Subcutaneous abdominal adipose tissue (tissue), 5 donors: Measurements from ENCODE around the gene UEVLD.

ENCODE experiments used
- H3K27ac ChIP-seq: one replicate; pipeline ENCODE4 v1.7.0; 2013; ENCODE audit warnings: low read depth, mild to moderate bottlenecking, inconsistent platforms, low read length, moderate library complexity
- H3K27me3 ChIP-seq, 5 donors: one replicate each; pipeline ENCODE4 v1.7.0; 2013; ENCODE audit warnings: low read length in 5 of 5, inconsistent platforms in 1 of 5; ENCODE audit not compliant: control insufficient read depth in 5 of 5, insufficient read depth in 4 of 5
- H3K36me3 ChIP-seq, 5 donors: one replicate each; pipeline ENCODE4 v1.7.0; 2013; ENCODE audit warnings: low read length in 5 of 5; ENCODE audit not compliant: control insufficient read depth in 5 of 5, insufficient read depth in 5 of 5
- H3K4me1 ChIP-seq, 5 donors: one replicate each; pipeline ENCODE4 v1.7.0; 2013; ENCODE audit warnings: low read length in 5 of 5, mild to moderate bottlenecking in 3 of 5, moderate library complexity in 1 of 5; ENCODE audit not compliant: control insufficient read depth in 5 of 5, insufficient read depth in 5 of 5
- H3K4me3 ChIP-seq, 5 donors: one replicate each; pipeline ENCODE4 v1.7.0; 2013; ENCODE audit warnings: low read length in 5 of 5, low read depth in 1 of 5
- H3K9ac ChIP-seq, 5 donors: one replicate each; pipeline ENCODE4 v1.7.0; 2013; ENCODE audit warnings: low read length in 5 of 5, mild to moderate bottlenecking in 4 of 5, moderate library complexity in 3 of 5
- H3K9me3 ChIP-seq, 5 donors: one replicate each; pipeline ENCODE4 v1.7.0; 2013; ENCODE audit warnings: low read length in 5 of 5; ENCODE audit not compliant: control insufficient read depth in 5 of 5
- donor health status: healthy.
- donor health status: healthy.
- donor health status: healthy.
- donor health status: healthy.
- donor health status: healthy.

UEVLD gene

GRCh38 chr11:18490319-18490718 is 98.2 kb downstream of the UEVLD start:
- no peak overlapping the region for H3K4me3 ChIP-seq
- peaks cover 26 to 56% (median 34%) of the 10 kb centered on the region in 5 donors for H3K36me3 ChIP-seq

GRCh38 chr11:18485913-18486528 is 102.5 kb downstream of the UEVLD start:
- H3K9ac ChIP-seq, result no peak overlapping the region
- peaks cover 0 to 7% (median 0%) of the 10 kb centered on the region in 5 donors for H3K4me1 ChIP-seq
- H3K27ac ChIP-seq, result no peak overlapping the region
- no peaks in the 10 kb centered on the region for H3K9me3 ChIP-seq
- no peaks in the 10 kb centered on the region for H3K27me3 ChIP-seq
- peaks cover 38 to 77% (median 54%) of the 10 kb centered on the region in 5 donors for H3K36me3 ChIP-seq
- H3K4me3 ChIP-seq, result no peak overlapping the region

More at GRCh38 chr11:18490319-18490718, 98.2 kb downstream of the UEVLD start:
- no peak overlapping the region for H3K27ac ChIP-seq
- no peak overlapping the region for H3K9ac ChIP-seq
- no peaks in the 10 kb centered on the region for H3K27me3 ChIP-seq
- H3K4me1 ChIP-seq, result peaks cover 0 to 7% (median 0%) of the 10 kb centered on the region in 5 donors
- no peaks in the 10 kb centered on the region for H3K9me3 ChIP-seq
